Activated CD4-positive, CD25-positive, alpha-beta regulatory T cell treated with anti-CD3 and anti-CD28 coated beads, Interleukin-2, amount 50 U/mL, for 24 hours (primary cell): Measurements from ENCODE around the gene GNG5.
"Not testable (repeated sequence)": the region's sequence is repeated elsewhere in the genome, so short reads cannot be mapped to it uniquely, and the experiment has no call there.

Experiments used
- ATAC-seq, 2 donors: fragments of 150-1000 bp; cut with Tn5 transposase; one replicate each; pipeline ENCODE4 v1.10.0; 2021; ENCODE audit warnings: mild to moderate bottlenecking in 1 of 2, moderate library complexity in 1 of 2

Gene GNG5

GRCh38 chr1:84488107-84488506 is 18.3 kb downstream of the GNG5 start:
- ATAC-seq: no peak

GRCh38 chr1:84481317-84481716 is 25.1 kb downstream of the GNG5 start:
- no peak for ATAC-seq

DNA sequence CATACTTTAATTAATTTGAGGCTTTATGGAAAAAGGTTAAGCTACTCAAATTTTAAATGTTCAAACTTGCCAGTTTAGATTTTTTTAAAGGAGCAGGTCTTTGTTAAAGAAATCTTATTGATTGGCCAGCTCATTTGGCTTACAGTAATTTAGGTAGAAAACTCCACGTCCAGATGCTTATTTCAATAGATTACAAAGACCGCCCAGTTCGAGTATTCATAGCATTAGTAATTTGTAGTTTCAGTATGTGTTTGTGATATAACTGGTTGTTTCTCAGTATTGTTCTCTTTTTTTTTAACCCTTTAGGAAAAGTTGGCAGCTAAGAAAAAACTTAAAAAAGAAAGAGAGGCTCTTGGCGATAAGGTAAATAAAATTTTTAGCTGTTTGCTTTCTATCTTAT is 25.7 kb downstream of the GNG5 start:
- ATAC-seq: no peak

DNA sequence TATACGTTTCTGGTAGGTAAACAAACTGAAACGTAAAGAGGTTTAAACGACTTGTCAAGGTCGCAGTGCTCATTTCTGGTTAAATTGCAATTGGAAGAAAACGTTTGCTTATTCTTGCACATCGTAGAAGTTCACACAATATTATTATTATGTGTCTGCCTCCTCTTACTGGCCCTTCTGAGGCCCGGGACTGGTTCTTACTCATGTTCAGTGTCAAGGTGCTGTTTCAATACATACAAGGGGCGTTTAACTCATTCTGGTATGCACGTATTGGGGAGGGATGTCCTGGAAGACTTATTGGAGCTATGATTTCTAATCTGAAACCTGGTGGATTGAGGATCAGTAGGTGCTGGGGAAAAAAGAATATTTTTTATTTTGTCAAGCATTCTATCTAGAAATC is 26.4 kb downstream of the GNG5 start:
- ATAC-seq: no peak

DNA sequence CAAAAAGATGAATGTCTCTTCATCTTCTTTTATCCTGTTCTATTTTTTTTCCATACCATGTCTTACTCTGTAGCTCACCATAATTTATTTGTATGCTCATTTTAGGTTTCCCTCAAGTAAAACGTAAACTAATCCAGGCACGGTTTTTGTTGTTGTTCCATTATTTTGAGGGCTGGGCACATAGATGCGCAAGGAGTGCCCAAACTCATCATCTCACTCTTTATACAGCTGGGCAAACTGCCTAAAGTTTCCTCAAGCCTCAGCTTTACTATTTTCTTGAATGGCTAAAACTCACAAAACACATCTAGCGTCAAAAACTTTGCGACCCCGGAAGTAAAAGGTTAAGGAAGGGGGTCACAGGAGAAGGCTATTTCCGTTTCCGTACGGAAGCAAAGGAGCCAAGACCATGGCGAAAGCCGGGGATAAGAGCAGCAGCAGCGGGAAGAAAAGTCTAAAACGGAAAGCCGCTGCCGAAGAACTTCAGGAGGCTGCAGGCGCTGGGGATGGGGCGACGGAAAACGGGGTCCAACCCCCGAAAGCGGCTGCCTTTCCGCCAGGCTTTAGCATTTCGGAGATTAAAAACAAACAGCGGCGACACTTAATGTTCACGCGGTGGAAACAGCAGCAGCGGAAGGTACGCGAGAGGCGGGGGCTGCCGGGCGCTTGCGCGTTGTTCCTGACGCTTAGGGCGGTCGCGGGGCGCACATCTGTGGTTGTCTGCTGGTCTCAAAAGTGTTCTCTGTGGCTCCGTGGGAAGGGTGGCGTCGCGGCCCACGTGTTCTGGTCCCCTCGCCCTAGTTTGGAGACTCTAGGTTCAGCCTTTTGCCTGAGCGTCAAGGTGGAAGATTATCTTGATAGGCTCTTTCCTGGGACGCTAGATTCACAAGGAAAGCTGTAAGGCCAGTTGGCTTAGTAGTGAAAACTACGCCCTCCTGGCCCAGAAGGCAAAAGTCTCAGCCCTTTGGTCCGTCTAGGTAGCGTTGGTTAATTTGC is 27.2 kb downstream of the GNG5 start, which contains the start of gene RPF1:
Gene RPF1 (plus strand): TSS at position 391 of the 993 bp plus-strand sequence. CDS start 16 bp downstream, at position 407.
- peak; percentile 94 to 95 for ATAC-seq

DNA sequence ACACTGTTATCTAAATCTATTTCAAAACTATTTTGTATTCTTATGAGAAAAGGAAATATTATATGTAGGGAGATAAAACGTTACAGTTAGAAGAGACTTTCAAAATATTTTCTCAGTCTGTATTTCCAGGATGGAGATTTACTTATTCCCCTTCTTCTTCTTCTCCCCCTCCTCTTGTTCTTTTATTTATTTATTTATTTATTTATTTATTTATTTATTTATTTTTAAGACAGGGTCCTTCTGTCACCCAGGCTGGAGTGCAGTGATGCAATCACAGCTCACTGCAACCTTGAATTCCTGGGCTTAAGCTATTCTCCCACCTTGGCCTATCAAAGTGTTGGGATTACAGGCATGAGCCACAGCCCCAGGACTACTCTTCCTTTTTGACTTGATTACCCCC is 30.2 kb downstream of the GNG5 start:
- no peak for ATAC-seq

GRCh38 chr1:84467298-84467697 is 39.1 kb downstream of the GNG5 start:
- ATAC-seq: no peak

DNA sequence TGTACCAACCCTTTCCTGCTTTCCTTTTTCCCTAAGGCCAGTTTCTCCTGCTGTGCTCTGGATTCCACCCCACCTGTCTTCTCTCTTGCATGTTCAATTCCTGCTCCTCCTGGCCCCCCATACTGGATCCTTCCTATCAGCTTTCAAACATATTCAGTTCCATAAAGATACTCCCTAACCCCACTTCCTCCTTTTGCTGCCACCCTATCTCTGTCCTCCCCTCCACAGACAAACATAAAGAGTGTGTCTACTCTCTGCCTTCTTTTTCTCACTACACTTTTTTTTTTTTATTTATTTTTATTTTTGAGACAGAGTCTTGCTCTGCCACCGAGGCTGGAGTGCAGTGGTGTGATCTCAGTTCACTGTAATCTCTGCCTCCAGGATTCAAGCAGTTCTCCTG is 44.3 kb downstream of the GNG5 start:
- no peak for ATAC-seq

GRCh38 chr1:84452436-84452835 is 53.9 kb downstream of the GNG5 start:
- no peak for ATAC-seq

DNA sequence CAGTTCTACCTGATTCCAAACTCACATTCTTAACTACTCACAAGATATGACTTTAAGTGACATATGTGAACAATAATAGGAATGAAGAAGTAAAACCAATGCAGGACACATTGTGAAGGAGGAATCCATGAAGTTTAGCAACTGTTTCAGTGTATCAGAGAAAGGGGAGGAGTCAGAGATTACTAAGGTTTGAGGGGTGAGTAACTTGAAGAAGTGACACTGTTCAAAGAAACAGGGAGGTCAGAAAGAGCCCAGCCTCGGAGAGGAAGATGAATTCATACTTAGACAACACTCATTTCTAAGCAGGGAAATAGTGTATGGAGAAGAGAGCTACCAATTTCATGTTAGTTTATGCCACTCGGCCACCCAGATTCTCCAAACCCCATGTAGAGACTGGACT is 55.5 kb downstream of the GNG5 start:
- no peak for ATAC-seq

- ATAC-seq: not testable (repeated sequence)
Observed at GRCh38 chr1:84448704-84449103, 57.7 kb downstream of the GNG5 start.
